D721Med (cell line): ENCODE measurements around the gene TRHDE.

Experiments used
- DNase-seq: peaks from one replicate; pipeline ENCODE4 v3.0.0; 2011; ENCODE audit warnings: low spot score; ENCODE audit not compliant: insufficient read length
- FAIRE-seq: peaks from 2 replicates; lab custom pipeline; 2011; peaks lifted over from hg19 to GRCh38; lab: Jason Lieb, UNC
- CTCF ChIP-seq: IDR thresholded peaks from 2 replicates; pipeline ENCODE4 v1.5.1; 2012; ENCODE audit warnings: mild to moderate bottlenecking, control low read depth; ENCODE audit not compliant: insufficient read depth; ENCODE audit errors: missing control alignments

The TRHDE gene

DNA sequence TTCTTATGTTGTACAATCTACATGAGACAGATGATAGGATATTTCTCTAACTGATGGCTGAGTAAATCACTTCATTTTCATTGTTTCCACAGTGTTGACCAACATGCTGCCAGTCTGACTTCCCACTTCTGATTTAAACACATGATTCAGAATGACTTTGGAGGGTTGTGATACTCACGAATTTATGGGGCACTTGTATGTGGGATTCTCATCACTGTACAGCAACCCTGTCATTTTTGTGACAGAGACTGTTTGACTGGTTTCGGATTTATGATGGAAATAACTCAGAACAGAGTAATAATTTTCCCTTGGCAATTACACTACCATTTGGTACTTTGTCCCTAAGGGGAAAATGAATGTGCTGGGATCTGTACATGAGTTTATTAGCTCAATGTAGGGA, 333.8 kb downstream of the TRHDE start:
- FAIRE-seq (no peak), DNase-seq (no peak)
- TF ChIP-seq CTCF: no peak

- TF ChIP-seq CTCF: no peak
- DNase-seq (no peak), FAIRE-seq (no peak)
These were observed 338.2 kb downstream of the TRHDE start for GRCh38 chr12:72610342-72610741.

DNA sequence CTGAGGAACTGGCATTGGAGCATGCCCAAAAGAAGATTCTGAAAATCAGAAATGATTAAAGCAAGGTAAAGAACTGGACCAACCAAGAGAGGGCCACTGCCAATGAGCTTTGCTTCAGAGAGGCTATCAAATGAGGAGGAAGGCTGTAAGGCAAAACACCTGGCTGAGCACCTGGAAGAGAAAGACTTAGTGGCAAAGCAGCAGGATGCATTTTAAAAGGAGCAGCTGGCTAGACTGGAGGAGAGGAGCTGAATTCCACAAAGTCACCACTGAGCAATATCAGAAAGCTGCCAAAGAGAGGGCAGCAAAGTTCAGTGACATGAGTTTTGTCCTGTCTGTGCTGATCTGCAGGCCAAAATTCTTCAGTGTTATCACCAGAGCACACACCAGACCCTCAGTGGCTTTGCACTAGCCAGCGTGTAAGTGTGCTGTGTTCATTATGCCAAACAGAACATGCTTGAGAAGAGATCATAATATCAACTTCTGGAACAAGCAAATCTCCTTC, 338.7 kb downstream of the TRHDE start:
- DNase-seq (no peak), FAIRE-seq (no peak)
- TF ChIP-seq CTCF: no peak

DNA sequence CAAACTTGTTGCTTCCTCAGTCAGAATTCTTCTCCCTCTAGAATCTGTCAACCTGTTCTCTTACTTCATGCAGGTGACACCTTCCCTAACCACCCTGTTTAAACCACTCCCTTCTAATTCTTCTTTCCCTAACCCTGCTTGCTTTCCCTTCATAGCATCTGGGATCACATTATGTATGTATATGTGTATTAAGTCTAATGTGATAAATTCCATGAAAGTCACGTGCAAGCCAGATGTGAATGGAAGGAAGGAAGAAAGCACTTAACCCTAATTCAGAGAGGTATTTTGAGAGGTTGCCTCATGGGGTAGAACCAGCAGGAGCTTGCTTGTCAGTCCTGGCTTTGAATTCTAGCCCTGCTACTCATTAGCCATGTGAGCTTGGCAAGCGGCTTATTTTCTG, 340.0 kb downstream of the TRHDE start:
- no peak for FAIRE-seq
- TF ChIP-seq CTCF: no peak
- DNase-seq: no peak

DNA sequence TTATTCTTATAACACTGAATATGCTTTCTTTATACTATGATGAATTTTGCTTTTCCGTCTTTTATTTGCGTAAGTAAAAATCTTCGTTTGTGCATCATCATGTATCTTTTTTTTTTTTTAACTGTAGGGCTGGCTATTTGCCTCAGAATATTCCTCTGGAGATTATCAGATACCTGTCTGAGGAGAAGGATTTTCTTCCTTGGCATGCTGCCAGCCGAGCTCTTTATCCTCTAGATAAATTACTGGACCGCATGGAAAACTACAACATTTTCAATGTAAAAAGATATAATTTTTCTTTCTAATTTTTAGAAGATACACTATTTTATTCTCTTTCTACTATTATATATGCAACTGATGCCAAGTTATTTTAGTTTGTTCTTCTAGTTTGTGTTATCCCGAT, 346.6 kb downstream of the TRHDE start:
- no peak for TF ChIP-seq CTCF
- DNase-seq: no peak

DNA sequence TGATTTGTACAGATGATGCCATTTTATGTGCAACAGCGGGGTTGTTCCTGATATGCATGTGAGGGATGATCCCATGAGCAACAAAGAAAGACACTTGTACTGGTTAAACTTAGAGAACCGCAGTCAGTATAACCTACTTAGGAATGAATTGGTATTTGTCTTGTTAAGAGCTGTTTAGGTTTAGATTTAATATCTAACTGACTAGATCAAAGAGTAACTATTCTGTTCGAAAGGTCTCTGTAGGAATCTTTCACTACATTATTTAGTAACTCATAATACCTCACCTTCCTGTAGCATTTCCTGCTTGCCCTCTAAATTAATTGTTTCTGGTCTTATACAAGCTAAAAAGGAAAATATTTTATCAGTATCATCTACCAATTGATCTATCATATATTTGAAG, 350.4 kb downstream of the TRHDE start:
- no peak for TF ChIP-seq CTCF
- DNase-seq: no peak
- no peak for FAIRE-seq

More for the DNA sequence above, 346.6 kb downstream of the TRHDE start:
- FAIRE-seq: no peak

GRCh38 chr12:72631926-72632685, 359.9 kb downstream of the TRHDE start:
- DNase-seq (no peak), FAIRE-seq (peak; percentile 61)
- TF ChIP-seq CTCF: no peak
